Vagina (tissue), 2 donors: ENCODE results near the gene TTI1. TPM values are rescaled to one million over a fixed set of nuclear protein-coding genes. Genes with fewer than 3 reads are reported as not detected.

ENCODE experiments used
- DNase-seq, 2 donors: peaks; one replicate each; pipeline ENCODE4 v3.0.0-alpha.2; 2017; ENCODE audit errors: extremely low spot score in 2 of 2
- H3K27ac ChIP-seq: fragments of 200-600 bp; sonication (generic); one replicate; pipeline ENCODE4 v1.5.1; 2019
- H3K27me3 ChIP-seq: fragments of 200-600 bp; sonication (generic); one replicate; pipeline ENCODE4 v1.5.1; 2019
- H3K36me3 ChIP-seq, 2 donors: fragments of 200-600 bp; sonication (generic); one replicate each; pipeline ENCODE4 v1.5.1; 2017 to 2019
- H3K4me1 ChIP-seq: fragments of 200-600 bp; sonication (generic); one replicate; pipeline ENCODE4 v1.5.1; 2019
- H3K4me3 ChIP-seq, 2 donors: fragments of 200-600 bp; sonication (generic); 1 replicate in 1 of 2; 2 replicates in 1 of 2; pipeline ENCODE4 v1.5.1; 2016 to 2019
- H3K9me3 ChIP-seq: fragments of 200-600 bp; sonication (generic); one replicate; pipeline ENCODE4 v1.5.1; 2019
- CTCF ChIP-seq, 3 experiments: fragments of 450-650 bp in 2 of 3; fragments of 200-600 bp in 1 of 3; sonication (generic) in 1 of 3; IDR thresholded peaks; one replicate each; pipeline ENCODE4 v1.5.1; 2017 to 2019; ENCODE audit warnings: antibody characterized with exemption in 3 of 3, mild to moderate bottlenecking in 2 of 3, moderate library complexity in 2 of 3
- POLR2A ChIP-seq, 2 donors: fragments of 450-650 bp; IDR thresholded peaks; one replicate each; pipeline ENCODE4 v1.6.1; 2017; ENCODE audit warnings: antibody characterized with exemption in 2 of 2, mild to moderate bottlenecking in 2 of 2, moderate library complexity in 2 of 2
- POLR2AphosphoS5 ChIP-seq, 2 donors: sonication (generic); formaldehyde crosslinking; IDR thresholded peaks; one replicate each; pipeline ENCODE4 v1.9.0; 2017; ENCODE audit warnings: antibody characterized with exemption in 2 of 2, mild to moderate bottlenecking in 2 of 2, low read depth in 1 of 2; ENCODE audit not compliant: insufficient read depth in 1 of 2
- intact Hi-C: fragments of 100-400 bp; cut with DNase I; formaldehyde crosslinking; loops from one replicate; pipeline ENCODE4 v1.15.1; 2023
- total RNA-seq: library from RNA; depleted of rRNA; stranded (reverse); fragments of >200 nt; gene quantifications from one replicate; pipeline ENCODE4 v1.2.3, GENCODE V29; 2016

Gene TTI1
- total RNA-seq, 1 donor from 2014 or later: 13.5 TPM

- H3K27me3 ChIP-seq: no peaks in the 10 kb centered on the region
- peaks cover 0 to 22% of the 10 kb centered on the region in 2 donors for H3K36me3 ChIP-seq
- peak in 1 of 2 donors; percentile 29 for DNase-seq
- no peak for TF ChIP-seq POLR2AphosphoS5 (IDR thresholded peaks at IDR 0.05; ENCODE audit: insufficient read depth in 1 of 2, low read depth in 1 of 2)
- TF ChIP-seq CTCF (IDR thresholded peaks at IDR 0.05): no peak
- TF ChIP-seq POLR2A (IDR thresholded peaks at IDR 0.05): no peak
- intact Hi-C loops: loop anchor here (5.0 to 10.0 kb wide), 2 partner anchors 167 to 270 kb away; no protein-coding TSS in a partner anchor
- H3K4me3 ChIP-seq: no peak overlapping the region
- H3K9me3 ChIP-seq: no peaks in the 10 kb centered on the region
- no peak overlapping the region for H3K27ac ChIP-seq
- no peaks in the 10 kb centered on the region for H3K4me1 ChIP-seq
These were observed 22.0 kb upstream of the TTI1 start for GRCh38 chr20:38055294-38055693.

GRCh38 chr20:38054647-38055046, 21.4 kb upstream of the TTI1 start:
- TF ChIP-seq CTCF (IDR thresholded peaks at IDR 0.05) (no peak), POLR2A (IDR thresholded peaks at IDR 0.05) (no peak), POLR2AphosphoS5 (IDR thresholded peaks at IDR 0.05; ENCODE audit: insufficient read depth in 1 of 2, low read depth in 1 of 2) (no peak)
- Histone ChIP-seq H3K27me3 (no peaks in the 10 kb centered on the region), H3K4me3 (no peak overlapping the region), H3K27ac (no peak overlapping the region), H3K4me1 (no peaks in the 10 kb centered on the region), H3K9me3 (no peaks in the 10 kb centered on the region), H3K36me3 (peaks cover 0 to 21% of the 10 kb centered on the region in 2 donors)
- DNase-seq: no peak
- intact Hi-C loops: loop anchor here (5.0 to 10.0 kb wide), 2 partner anchors 168 to 270 kb away; no protein-coding TSS in a partner anchor

GRCh38 chr20:38052870-38053269, 19.6 kb upstream of the TTI1 start:
- intact Hi-C loops: loop anchor here (10.0 kb wide), 1 partner anchor 272 kb away; no protein-coding TSS in a partner anchor
- Histone ChIP-seq H3K9me3 (no peaks in the 10 kb centered on the region), H3K4me3 (no peak overlapping the region), H3K27ac (no peak overlapping the region), H3K4me1 (no peaks in the 10 kb centered on the region), H3K27me3 (no peaks in the 10 kb centered on the region), H3K36me3 (peaks cover 0 to 20% of the 10 kb centered on the region in 2 donors)
- no peak for DNase-seq
- TF ChIP-seq CTCF (IDR thresholded peaks at IDR 0.05): no peak
- TF ChIP-seq POLR2AphosphoS5 (IDR thresholded peaks at IDR 0.05; ENCODE audit: insufficient read depth in 1 of 2, low read depth in 1 of 2): no peak
- TF ChIP-seq POLR2A (IDR thresholded peaks at IDR 0.05): no peak

- H3K27me3 ChIP-seq: no peaks in the 10 kb centered on the region
- intact Hi-C loops: loop anchor here (10.0 kb wide), 1 partner anchor 274 kb away; no protein-coding TSS in a partner anchor
- H3K4me1 ChIP-seq: no peaks in the 10 kb centered on the region
- H3K36me3 ChIP-seq: peaks cover 0 to 17% of the 10 kb centered on the region in 2 donors
- TF ChIP-seq CTCF (IDR thresholded peaks at IDR 0.05): no peak
- no peak for TF ChIP-seq POLR2AphosphoS5 (IDR thresholded peaks at IDR 0.05; ENCODE audit: insufficient read depth in 1 of 2, low read depth in 1 of 2)
- TF ChIP-seq POLR2A (IDR thresholded peaks at IDR 0.05): no peak
- no peak overlapping the region for H3K27ac ChIP-seq
- no peak overlapping the region for H3K4me3 ChIP-seq
- no peaks in the 10 kb centered on the region for H3K9me3 ChIP-seq
- no peak for DNase-seq
These were observed 17.4 kb upstream of the TTI1 start for GRCh38 chr20:38050686-38051085.

GRCh38 chr20:38049800-38050199, 16.5 kb upstream of the TTI1 start:
- TF ChIP-seq POLR2A (IDR thresholded peaks at IDR 0.05) (no peak), POLR2AphosphoS5 (IDR thresholded peaks at IDR 0.05; ENCODE audit: insufficient read depth in 1 of 2, low read depth in 1 of 2) (no peak), CTCF (IDR thresholded peaks at IDR 0.05) (no peak)
- intact Hi-C loops: loop anchor here (10.0 kb wide), 1 partner anchor 275 kb away; no protein-coding TSS in a partner anchor
- Histone ChIP-seq H3K27ac (no peak overlapping the region), H3K4me1 (no peaks in the 10 kb centered on the region), H3K36me3 (peaks cover 0 to 17% of the 10 kb centered on the region in 2 donors), H3K4me3 (no peak overlapping the region), H3K27me3 (no peaks in the 10 kb centered on the region), H3K9me3 (no peaks in the 10 kb centered on the region)
- no peak for DNase-seq
